ENCODE measurements around the gene TOP2A. TPM values are rescaled to one million over a fixed set of nuclear protein-coding genes. Genes with fewer than 3 reads are reported as not detected.

Gene TOP2A
- total RNA-seq, 1 donor from 2014 or later = 411 TPM

- intact Hi-C loops (cut with micrococcal nuclease) = loop anchor here (2.0 to 10.0 kb wide), 4 partner anchors 83 to 263 kb away; partner anchors contain the start of gene IGFBP4
Measured at GRCh38 chr17:40361925-40362695, 55.6 kb downstream of the TOP2A start.

GRCh38 chr17:40361063-40361924, 56.4 kb downstream of the TOP2A start:
- intact Hi-C loops (cut with micrococcal nuclease) = loop anchor here (5.0 to 10.0 kb wide), 3 partner anchors 84 to 264 kb away; partner anchors contain the start of gene IGFBP4

DNA sequence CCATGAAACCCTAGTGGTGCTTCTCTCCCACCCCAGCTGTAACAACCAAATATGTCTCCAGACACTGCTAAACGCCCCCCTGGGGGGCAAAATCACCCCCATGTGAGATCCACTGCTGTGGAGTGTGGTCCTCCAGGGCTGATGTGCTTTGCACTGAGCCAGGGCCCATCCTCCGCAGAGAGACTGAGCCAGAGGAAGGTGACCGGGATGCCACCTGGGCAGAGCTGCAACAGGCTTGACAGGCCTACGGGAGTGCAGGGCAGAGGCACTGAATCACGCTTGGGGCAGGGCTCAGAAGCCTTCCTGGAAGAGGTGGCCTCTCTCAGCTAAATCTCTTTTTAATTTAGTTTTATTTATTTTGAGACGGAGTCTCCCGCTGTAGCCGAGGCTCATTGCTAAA, 57.6 kb downstream of the TOP2A start:
- intact Hi-C loops (cut with micrococcal nuclease) = loop anchor here (5.0 to 10.0 kb wide), 3 partner anchors 85 to 265 kb away; partner anchors contain the start of gene IGFBP4

DNA sequence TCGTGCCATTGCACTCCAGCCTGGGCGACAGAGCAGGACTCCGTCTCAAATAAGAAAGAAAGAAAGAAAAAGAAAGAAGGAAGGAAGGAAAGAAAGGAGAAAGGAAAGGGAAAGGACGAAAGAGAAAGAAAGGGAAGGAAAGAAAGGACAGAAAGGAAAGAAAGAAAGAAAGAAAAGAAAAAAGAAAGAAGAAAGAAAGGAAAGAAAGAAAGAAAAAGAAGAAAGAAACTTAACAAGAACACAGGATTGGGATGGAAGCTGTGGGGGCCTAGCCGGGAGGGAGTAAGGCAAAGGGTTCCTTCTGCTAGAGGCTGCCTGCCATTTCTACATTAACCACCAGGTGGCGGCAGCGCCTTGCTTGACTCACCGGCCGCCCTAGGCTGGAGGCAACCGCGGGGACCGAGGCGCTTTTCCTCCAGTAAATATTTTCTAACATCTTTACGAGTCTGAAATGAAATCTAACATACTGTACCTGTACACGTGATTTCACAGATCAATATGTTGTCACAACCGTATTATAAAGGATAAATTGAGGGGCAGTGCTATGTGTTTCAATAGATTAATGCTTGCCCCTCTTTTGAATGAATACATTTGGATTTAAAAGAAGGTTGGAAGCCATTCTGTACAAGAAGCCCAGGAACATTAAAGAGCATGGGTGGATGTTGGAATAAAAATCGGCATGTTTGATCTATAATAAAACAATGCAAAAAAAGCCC, 59.2 kb downstream of the TOP2A start:
- intact Hi-C loops (cut with micrococcal nuclease) = loop anchor here (1.0 to 10.0 kb wide), 6 partner anchors 36 to 369 kb away; partner anchors contain the start of genes TOP2A and WIPF2

GRCh38 chr17:40356990-40357881, 60.5 kb downstream of the TOP2A start:
- intact Hi-C loops (cut with micrococcal nuclease) = loop anchor here (5.0 to 10.0 kb wide), 5 partner anchors 35 to 370 kb away; partner anchors contain the start of genes TOP2A and WIPF2

DNA sequence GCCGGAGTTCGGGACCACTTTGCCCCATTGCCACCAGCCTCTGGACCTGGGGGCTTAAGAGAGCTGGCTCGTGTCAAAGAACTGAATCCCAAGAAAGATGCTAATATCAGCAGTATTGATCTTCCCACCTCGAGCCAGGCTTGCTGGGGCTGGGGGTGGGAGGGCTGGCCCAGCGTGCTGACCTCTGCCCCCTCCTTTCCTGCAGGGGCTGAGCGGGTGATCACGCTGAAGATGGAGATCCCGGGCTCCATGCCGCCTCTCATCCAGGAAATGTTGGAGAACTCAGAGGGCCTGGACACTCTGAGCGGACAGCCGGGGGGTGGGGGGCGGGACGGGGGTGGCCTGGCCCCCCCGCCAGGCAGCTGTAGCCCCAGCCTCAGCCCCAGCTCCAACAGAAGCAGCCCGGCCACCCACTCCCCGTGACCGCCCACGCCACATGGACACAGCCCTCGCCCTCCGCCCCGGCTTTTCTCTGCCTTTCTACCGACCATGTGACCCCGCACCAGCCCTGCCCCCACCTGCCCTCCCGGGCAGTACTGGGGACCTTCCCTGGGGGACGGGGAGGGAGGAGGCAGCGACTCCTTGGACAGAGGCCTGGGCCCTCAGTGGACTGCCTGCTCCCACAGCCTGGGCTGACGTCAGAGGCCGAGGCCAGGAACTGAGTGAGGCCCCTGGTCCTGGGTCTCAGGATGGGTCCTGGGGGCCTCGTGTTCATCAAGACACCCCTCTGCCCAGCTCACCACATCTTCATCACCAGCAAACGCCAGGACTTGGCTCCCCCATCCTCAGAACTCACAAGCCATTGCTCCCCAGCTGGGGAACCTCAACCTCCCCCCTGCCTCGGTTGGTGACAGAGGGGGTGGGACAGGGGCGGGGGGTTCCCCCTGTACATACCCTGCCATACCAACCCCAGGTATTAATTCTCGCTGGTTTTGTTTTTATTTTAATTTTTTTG, 61.6 kb downstream of the TOP2A start:
- intact Hi-C loops (cut with micrococcal nuclease) = loop anchor here (1.0 to 10.0 kb wide), 6 partner anchors 34 to 371 kb away; partner anchors contain the start of genes TOP2A and WIPF2

GRCh38 chr17:40355123-40355803, 62.4 kb downstream of the TOP2A start:
- intact Hi-C loops (cut with micrococcal nuclease) = loop anchor here (1.0 to 10.0 kb wide), 6 partner anchors 33 to 372 kb away; partner anchors contain the start of genes TOP2A and WIPF2

DNA sequence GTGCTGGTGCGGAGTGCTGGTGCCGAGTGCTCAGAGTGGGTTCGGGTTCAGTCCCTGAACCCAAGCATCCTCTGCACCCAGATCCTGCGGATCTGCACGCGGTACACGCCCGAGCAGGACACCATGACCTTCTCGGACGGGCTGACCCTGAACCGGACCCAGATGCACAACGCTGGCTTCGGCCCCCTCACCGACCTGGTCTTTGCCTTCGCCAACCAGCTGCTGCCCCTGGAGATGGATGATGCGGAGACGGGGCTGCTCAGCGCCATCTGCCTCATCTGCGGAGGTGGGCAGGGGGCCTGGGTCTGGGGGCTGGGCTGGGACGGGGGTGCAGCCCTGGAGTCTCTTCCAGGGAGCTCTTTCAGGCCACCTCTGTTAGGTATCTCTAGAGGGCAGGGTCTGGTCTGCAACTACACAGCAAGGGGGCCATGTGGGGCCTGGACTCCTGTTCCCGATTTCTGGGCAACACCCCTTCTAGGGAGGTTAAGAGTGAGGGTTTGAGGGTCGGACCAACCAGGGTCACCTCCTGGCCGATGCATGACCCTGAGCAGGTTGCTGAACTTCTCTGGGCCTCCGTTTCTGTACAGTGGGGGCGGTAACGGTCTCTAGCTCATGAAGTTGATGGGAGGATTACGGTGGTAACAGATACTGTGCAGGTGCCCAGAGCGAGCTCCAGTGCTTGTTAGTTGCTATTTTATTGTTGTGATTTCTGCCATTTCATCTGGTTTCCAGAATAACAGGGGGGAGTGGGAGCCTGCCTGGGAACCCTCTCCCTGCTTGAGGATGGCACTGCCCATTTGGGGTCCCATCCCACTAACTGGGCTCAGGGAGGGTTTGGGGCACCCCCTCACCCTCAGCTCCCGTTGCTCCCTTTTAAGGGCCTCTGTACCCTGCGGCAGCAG, 63.2 kb downstream of the TOP2A start:
- intact Hi-C loops (cut with micrococcal nuclease) = loop anchor here (1.0 to 10.0 kb wide), 6 partner anchors 32 to 373 kb away; partner anchors contain the start of genes TOP2A and WIPF2

GRCh38 chr17:40352779-40353394, 64.8 kb downstream of the TOP2A start:
- intact Hi-C loops (cut with micrococcal nuclease) = loop anchor here (10.0 kb wide), 1 partner anchor 138 kb away; the partner anchor contains the start of gene WIPF2

GRCh38 chr17:40352237-40352778, 65.4 kb downstream of the TOP2A start:
- intact Hi-C loops (cut with micrococcal nuclease) = loop anchor here (10.0 kb wide), 1 partner anchor 138 kb away; the partner anchor contains the start of gene WIPF2

DNA sequence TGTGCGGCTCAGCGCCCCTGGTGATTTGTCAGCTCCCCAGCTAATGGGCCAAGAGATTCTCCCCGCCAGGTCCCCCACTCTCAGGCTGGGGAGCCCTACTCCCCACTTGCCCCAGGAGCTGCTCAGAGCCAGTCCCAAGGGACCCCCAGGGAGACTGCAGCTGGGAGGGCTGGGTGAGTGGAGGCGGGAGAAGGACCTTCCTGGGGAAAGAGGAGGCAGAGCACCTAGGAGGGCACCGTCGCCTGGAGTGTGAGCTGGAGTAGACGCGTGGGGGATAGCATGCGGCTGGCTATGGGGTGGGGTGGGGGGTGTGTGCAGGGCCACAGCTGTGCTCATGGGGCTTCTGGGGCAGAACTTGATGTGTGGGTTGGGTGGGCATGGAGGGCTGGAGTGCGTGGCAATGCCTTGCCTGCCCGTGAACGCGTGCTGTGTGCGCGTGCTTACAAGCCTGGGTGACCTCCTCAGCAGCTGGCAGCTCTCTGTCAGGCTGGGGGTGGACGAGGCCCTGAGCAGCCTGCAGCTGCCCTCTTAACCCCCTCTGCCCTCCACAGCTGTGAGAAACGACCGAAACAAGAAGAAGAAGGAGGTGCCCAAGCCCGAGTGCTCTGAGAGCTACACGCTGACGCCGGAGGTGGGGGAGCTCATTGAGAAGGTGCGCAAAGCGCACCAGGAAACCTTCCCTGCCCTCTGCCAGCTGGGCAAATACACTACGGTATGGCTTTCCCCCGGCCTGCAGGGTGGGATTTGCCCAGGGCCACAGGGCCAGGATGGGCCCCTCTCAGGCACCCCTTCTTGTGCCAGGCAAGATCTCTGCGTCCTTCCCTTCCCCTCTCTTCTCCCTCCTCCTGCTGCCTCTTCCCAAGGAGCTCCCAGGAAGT, 66.1 kb downstream of the TOP2A start:
- intact Hi-C loops (cut with micrococcal nuclease) = loop anchor here (10.0 kb wide), 1 partner anchor 137 kb away; the partner anchor contains the start of gene WIPF2

DNA sequence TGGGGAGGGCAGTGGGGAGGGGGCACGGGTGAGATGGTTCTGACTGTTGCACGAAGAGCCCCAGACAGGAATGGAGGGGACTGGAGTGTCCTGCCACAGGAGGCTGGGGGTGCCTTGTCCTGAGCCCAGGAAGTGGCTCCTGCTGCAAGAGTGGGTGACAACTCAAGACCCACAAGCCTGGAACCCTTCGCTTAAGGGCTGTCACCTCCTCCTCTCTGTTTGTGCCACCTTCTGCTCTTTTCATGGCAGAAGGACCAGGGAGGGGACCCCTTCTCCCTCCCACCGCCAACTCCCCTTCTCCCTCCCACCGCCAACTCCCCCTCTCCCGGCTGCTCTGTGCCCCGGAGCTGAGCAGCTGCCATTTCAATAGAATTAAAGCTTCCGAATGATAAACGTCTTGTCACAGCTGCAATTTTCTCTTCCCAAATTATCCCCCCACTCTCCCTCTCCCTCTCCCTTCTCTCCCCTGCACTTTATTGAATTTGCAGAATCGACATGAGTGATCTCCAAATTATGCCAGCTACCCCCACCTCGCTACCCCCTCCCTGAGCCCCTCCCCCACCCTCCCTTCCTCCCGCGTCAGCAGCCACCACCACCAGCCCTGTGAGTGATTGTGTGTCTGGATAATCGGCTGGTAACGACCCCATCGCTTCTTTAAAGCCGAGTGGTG, 66.9 kb downstream of the TOP2A start:
- intact Hi-C loops (cut with micrococcal nuclease) = loop anchor here (10.0 kb wide), 1 partner anchor 136 kb away; the partner anchor contains the start of gene WIPF2

GRCh38 chr17:40349895-40350688, 67.6 kb downstream of the TOP2A start:
- intact Hi-C loops (cut with micrococcal nuclease) = loop anchor here (10.0 kb wide), 1 partner anchor 135 kb away; the partner anchor contains the start of gene WIPF2
